ENCODE data around the gene RAPGEF2.
"Not testable (repeated sequence)": the region's sequence is repeated elsewhere in the genome, so short reads cannot be mapped to it uniquely, and the experiment has no call there.

Gene RAPGEF2

DNA sequence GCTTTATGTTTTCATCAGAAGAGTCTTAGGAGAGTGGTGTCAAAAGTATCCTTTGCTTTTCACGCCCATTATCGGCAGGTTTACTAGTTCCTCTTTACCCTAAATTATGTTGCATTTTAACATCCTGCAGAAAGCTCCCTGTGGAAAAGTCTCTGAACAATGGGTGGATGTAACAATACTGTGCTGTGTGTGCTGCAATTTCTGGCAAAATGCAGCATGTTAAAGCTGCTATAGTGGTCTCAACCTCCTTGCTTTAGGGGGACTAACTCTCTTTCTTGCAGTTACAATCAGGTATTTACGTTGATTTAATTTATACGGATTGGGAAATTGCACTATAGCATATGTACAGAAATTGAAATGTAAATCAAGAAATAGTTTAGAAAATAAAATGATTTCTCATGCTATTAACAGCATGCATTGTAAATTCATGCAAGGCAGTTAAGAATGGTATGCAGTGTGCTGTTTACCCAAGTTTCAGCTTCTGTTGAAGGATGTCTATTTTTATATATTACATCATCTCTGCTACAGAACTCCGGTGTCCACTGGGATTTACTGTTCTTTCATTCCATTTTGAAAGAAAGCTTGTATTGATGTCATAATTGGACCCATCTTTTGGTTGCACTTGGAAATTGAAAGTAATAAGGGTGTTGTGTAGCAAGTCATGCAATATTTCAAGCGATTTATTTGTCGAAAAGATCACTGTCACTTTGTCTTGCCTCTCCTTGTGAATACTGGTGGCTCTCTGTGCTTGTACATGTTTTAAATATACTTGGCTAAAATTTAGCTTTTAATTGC, 145.7 kb downstream of the RAPGEF2 start:
- DNase-seq, result no peak

DNA sequence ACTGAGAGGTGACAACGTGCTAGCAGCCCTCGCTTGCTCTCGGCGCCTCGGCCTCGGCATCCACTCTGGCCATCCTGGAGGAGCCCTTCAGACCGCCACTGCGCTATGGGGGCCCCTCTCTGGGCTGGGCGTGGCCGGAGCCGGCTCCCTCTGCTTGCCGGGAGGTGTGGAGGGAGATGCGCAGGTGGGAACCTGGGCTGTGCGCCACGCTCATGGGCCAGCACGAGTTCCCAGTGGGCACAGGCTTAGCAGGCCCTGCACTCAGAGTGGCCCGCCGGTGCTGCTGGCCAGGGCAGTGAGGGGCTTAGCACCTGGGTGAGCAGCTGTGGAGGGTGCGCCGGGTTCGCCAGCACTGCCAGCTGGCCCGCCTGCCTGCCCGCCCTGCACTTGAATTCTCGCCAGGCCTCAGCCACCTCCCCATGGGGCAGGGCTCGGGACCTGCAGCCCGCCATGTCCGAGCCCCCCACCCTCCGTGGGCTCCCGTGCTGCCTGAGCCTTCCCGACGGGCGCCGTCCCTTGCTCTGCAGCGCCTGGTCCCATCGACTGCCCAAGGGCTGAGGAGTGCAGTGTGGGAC, 148.0 kb downstream of the RAPGEF2 start:
- DNase-seq, result no peak

DNA sequence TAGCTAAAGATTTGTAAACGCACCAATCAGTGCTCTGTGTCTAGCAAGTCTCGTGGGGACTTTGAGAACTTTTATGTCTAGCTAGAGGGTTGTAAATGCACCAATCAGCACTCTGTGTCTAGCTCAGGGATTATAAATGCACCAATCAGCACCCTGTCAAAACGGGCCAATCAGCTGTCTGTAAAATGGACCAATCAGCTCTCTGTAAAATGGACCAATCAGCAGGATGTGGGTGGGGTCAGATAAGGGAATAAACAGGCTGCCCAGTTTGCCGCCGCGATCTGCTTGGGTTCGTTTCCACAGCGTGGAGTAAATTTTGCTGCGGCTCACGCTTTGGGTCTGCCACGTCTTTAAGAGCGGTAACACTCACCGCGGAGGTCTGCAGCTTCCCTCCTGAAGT, 148.7 kb downstream of the RAPGEF2 start:
- DNase-seq, result not testable (repeated sequence)

DNA sequence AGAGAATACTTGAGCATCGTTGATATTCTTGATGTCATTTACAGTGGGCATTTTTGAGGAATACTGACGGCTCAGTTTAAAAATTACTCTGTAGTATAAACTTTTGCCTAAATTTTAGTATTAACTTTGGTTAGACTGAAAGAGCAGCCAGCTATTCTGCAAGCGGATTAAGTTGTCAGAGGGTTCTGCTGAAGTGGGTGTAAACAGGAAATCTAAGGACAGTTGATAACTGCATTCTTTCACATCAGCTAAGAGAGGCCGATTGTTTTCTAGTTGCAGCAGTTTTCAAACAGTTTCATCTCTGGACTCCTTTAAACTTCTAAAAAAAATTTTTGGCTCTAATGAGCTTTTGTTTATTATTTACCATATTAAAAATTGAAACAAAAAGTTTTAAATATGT, 149.6 kb downstream of the RAPGEF2 start:
- no peak for DNase-seq

DNA sequence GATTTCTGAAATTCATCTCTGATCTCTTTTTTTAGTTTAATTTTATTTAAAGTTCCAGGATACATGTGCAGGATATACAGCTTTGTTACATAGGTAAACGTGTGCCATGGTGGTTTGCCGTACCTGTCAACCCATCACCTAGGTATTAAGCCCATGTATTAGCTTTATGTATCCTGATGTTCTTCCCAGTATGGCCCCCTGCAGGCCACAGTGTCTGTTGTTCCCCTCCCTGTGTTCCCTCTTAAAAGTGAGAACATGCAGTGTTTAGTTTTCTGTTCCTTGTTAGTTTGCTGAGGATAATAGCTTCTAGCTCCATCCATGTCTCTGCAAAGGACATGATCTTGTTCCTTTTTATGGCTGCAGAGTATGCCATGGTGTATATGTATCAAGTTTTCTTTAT, 153.2 kb downstream of the RAPGEF2 start:
- no peak for DNase-seq

DNA sequence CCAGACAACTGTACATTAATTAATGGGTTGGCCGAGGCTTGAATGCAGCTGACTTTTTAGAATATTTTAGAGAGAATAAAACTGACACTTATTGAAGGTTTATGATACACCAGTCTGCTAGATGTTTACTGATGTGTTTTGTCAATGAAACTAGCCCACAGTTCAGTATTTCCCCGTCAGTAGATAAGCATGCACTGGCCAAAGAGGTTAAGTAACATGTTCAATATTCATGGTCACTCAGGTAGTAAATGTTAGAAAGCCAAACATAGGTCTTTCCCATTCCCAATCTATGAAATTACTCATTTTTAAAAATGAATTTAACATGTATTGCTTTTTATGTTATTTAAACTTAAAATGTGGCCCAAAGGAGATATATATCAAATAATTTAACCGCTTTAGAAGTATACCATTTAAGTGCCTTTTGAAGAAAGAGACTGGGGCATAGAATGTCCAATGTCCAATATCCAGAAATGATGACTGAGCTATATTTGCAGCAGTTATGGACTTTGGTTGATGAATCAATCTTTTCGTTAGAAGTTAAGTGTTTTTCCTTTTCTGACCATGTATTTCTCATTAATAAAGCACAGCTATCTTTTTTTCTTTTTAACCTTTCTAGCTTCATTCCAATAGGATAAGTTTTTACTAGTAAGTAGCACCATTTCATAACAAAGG, 156.1 kb downstream of the RAPGEF2 start:
- no peak for DNase-seq

DNA sequence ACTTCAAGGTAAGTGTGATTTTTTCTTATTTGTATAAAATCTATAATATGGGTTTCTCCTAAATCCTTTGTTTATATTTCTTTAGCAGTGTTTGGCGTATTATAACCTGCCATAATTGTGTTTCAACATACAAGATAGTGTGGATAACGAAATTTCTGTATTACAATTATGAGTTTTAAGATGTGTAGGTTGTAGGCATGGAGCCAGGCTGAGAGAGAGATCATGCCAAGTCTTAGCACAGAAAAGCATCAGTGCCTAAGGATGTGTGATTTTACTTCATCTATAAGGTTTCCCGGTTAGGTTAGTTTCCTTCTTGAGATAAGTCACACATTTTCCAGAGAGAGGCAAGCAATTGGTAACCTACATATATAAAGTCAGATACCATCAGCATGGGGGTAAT, 161.2 kb downstream of the RAPGEF2 start:
- DNase-seq, result no peak

DNA sequence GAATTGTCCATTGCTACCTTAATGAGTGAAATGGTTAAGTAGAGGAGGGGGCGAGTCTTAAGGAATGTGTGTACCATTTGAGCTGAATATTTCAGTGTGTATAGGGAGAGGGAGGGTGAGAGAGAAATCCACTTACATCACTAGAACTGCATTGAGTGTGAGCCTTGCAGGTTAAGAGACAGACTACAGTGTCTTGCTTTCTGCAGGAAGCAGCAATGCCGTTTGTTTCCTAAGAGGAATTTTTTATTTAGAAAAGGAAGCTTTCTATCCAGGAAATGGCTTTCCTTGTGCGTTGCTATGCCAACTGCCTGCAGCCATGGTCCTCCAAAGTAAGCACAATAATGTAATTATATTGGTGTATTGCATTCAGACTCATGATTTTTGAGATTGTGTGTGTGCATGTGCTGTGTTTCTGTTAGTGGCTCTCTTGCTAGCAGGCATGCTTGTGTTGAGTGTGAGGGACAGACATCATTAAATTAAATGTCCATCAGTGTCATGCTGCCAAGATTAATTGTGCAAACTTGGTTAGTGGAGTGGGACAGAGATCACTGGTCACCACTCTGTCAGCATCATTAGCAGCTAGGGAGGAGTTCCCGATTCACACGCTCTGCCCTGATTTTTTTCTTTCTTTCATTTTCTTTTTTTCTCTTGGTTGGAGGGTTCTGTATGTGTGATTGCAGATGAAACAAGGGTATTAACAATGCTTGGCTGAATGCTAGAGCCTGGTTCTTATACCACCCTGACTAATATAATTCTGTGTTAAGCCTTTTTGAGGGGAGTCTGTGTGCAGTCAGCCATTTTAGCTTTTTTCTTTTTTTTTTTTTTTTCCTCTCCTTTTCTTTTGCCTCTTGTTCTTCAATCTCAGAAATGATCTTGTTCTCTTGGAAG, 164.3 kb downstream of the RAPGEF2 start:
- no peak for DNase-seq

DNA sequence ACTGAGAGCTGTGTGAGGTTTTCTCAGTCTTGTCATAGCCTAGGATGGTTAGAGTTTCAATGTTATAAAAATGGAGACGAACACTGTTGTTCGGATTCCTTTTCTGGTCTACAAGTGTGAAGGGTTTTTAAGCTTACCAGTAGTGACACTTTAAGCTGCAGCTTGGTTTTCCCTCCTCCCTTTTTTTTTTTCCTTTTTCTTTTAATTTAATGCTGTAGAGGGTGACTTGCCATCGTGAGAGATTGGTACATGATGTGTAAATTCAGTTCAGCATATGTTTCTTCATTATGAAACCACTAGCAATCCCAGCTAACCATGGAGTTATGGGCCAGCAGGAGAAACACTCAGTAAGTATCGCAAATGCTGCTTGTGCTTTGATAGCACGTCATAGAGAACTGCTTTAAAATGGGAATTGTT, 165.0 kb downstream of the RAPGEF2 start:
- no peak for DNase-seq

DNA sequence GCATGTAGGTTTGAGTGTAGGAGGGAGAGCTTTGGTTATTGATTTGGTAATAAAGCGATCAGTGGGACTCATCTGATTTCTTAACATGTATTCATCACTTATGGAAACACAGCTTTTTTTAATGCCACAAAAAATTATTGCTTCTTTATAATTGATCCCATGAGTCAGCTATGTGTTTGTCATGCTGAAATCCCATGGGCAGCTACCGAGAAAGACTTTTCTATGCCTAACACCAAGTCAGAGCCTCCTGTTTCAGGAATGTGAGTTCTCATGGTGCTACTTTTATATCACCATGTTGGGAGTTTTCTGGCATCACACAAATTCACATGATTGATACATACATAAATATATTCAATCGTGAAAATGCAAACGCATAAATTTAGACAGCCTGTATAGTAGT, 165.7 kb downstream of the RAPGEF2 start:
- DNase-seq, result no peak

DNA sequence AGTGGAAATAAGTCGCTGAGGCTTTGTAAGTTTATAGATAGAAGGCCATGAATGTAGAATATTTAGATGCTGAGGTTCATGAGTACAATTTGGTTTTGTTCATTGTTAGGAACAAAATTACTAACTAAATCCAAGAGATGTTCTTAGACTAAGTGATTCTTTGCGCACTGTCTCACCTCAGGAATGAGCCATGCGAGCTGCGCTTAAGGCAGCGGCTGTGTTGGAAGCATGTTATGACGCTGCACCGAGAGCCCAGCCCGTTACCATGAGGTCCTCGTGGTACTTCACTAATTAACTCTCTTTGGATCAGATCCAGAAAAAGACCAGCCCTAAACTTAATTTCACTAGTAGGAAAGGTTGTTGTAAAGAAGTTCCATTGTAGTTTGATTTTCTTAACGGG, 166.2 kb downstream of the RAPGEF2 start:
- no peak for DNase-seq

DNA sequence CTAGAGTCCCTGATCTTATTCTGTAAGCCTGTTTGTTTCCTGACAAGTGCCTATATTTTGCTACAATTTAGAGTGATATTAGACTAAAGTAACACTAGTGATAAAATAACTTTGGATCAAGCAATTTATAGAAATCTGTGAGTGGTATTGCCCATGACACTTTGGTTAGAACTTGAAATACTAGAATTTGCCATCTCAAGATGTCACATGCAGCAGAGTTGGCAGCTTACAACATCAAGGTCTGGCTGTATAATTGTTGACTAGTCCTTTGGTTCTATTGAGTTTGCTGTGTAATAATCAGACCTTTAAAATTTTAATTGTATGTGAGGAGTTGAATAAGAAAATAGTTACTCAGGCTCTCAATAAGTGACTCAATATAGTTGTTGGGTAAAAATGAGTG, 167.1 kb downstream of the RAPGEF2 start:
- DNase-seq, result no peak

DNA sequence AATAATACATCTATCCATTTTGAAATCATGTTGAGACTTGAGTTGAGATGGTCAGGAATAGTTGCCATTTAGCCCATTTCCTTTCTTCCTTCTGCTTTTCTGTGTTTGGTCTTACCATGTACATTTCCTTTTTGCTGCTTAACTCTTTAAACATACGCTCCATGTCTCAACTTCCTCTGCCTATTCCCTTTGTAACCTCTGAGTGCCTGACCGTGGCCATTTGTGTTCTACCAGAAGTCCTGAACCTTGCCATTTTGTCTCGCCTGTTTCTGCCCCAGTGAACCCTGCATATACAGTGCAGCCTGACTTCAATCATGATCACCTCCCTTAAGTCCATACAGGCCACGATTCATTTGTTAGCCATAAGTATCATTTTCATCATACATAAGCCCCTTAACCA, 169.0 kb downstream of the RAPGEF2 start:
- no peak for DNase-seq

DNA sequence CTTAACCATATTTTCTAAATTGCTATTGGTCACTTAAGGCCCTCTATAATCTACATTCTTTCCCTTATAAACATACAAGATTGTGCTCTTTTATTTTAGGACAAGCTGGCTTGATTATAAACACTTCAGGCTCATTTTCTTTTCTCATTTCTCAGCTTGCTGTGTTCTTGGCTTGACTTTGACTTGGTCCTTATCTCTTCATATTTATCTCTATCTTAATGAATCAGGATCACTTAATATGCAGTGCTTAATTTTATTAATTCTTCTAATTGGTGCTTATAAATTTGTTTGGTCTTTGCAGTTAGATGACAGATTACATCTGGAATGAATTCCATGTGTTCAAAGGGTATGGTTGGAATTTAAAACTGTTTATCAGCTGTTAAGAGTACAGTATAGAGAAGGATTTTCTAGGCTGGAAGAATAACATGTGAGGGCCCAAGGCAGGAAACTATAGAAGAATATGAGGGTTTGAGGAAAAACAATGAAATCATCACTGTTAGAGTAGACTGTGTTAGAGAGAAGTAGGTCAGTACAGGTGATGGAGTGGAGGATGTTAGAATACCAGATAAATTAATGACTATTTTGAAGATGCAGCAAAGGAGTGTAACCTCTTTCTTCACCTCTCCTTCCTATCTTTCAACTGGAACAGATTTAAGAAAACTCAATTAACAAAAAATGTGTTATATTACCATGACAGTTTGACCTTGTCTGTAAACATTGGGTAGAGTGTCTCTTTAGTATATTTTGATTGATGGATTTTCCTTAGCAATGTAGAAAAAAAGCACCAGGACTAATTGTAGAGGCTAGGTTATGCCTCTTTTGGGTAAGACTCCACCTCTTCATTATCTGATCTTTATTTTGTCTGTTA, 169.6 kb downstream of the RAPGEF2 start:
- DNase-seq, result no peak

DNA sequence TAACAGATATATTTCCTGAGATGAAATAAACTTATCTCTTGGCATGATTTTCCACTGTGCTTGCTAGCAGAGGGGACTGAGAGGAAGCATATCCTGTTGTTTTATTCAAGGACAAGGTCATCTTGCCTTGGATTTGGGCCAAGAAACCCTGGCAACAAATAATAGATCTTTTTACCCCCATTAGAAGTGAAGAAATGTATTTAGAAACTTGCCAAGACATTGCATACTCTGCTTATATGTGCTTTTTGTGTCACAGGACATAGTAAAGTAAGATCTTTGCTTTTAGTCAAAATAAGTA, 170.2 kb downstream of the RAPGEF2 start:
- DNase-seq, result no peak

DNA sequence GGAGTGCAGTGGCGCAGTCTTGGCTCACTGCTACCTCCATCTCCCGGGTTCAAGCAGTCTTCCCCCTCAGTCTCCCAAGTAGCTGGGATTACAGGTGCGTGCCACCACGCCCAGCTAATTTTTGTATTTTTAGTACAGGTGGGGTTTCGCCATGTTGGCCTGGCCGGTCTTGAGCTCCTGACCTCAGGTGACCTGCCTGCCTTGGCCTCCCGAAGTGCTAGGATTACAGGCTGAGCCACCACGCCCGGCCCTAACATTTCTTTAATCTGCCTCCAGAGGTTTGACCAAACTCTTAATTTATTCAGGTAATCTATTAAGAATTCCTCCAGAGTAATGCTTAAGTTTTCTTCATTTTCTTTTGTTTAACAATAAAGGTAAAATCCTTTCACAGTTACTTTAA, 171.0 kb downstream of the RAPGEF2 start:
- no peak for DNase-seq

DNA sequence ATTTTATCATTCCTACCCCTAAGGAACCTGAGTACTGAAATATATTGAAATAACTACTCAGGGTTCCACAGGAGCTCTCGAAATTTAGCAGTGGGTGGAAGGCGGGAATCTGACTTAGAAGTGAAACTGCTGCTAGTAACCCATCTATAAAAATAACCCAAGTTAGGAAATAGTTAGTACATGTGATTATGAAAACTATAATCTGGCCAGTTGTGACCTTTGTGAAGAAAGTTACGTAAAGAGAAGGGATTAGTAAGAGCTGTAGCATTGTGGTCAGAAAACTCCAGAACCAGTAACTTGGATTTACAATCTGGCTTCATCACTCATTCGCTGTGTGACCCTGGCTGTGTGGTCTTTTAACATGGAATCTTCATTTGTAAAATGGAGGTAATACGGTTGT, 175.5 kb downstream of the RAPGEF2 start:
- no peak for DNase-seq

DNA sequence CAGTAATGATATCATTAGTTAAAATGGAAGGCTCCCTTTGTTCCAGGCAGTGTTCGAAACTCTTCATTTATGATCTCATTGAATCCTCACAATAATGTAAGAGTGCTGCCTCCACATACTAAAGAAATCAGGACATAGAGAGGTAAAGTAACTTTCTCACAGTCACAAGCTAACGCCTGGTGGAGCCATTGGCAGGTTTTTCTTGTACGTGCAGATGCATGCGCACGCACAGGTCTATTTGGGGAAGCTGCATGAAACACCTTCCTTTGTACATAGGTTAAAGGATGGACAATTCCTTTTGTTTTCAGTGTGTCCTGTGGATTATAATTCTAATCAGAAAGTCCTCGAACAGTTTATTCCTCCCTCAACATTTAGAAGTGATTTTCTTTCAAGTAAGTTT, 176.2 kb downstream of the RAPGEF2 start:
- DNase-seq, result no peak

DNA sequence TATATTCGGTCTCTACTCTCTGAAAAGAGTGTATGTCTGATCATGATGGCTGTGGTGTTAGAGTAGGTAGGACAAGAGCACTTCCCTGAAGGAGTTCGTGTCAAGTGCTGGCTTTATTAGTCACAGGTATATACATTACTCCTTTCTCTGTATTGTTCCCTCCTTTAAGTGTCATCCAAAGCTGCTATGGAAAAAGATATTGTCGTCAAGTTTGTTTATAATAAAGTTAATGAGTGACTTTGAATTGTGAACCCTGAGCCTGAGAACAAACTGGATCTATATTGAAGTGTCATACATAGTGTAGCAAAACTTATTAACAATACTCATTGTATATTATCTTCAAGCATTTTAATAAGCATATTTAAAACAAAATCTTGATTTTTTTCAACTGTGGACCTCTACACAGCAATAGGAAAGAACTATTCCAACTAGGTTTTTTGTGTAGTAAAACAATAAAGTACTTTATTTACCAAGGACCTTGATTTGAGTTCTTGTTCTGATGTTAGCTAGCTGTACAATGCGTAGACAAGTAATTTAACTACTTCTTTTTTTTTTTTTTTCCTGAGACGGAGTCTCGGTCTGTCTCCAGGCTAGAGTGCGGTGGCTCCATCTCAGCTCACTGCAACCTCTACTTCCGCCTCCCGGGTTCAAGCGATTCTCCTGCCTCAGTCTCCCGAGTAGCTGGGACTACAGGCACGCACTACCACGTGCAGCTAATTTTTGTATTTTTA, 177.7 kb downstream of the RAPGEF2 start:
- DNase-seq, result no peak

DNA sequence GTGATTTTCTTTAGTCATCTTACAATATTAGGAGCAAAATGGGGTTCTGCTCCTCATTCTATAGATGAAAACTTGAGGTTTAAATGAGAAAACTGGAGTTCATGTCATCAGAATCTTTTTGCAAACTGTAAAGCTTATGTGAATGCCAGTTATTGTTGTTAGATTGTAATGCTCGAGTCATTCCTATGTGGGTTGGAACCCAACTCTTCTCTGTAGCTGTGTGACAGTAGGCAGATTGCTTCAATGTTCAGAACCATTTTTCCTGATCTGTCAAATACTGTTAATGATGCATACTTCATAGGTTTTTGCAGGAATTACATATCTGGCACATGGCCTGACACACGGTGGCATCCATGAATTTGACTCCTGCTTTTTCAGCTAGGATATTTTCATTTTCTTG, 178.9 kb downstream of the RAPGEF2 start:
- no peak for DNase-seq

DNA sequence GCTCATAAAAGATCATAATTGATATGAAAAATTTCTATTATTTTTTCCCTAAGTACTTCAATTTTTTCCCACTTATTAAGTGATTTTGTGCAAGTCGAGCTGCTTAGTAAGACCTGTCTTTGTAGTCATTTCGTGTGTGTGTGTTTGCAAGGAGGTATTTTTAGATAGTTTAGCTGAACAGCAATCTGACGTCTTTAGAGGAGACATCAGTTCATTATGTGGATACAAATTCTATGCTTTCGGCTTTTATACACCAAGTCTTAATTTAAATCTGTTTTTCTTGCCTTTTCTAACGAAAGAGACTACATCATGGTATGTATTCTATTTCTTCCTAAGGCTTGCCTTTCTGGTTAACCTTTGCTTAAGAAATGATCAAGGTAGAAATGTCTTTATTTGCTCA, 179.4 kb downstream of the RAPGEF2 start:
- DNase-seq, result no peak

DNA sequence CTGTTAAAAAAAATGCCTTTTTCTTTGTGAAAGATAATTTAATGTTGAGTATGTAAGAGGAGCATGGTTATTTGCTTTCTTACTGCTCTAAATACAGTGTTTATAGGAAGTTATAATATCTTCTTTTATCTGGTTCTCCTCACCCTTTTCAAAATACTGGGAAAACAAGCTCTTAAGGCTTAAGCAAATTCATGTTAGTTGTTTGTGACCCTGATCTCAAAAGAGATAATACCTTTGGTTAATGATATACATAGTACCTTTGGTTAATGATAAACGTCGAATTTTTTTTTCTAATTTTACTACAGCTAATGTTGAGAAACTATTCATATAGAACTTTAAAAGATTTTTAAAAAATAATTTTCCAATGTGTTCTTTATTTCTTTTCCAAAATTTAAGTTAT, 180.1 kb downstream of the RAPGEF2 start:
- no peak for DNase-seq

All from CD4-positive, alpha-beta T cell treated with Interleukin-4 for 1 hour (primary cell).